ENCODE results near the gene CAP2.

GRCh38 chr6:17589406-17590096, 196.2 kb downstream of the CAP2 start:
- TF ChIP-seq EZH2 (IDR thresholded peaks at IDR 0.05; ENCODE audit: low read depth, unreplicated experiment) (no peak), CTCF (conservative IDR thresholded peaks at IDR 0.05; ENCODE audit: low read depth in 2 of 2) (no peak), REST (IDR thresholded peaks at IDR 0.05; ENCODE audit: unreplicated experiment) (no peak), EZH2phosphoT487 (IDR thresholded peaks at IDR 0.05; ENCODE audit: unreplicated experiment) (no peak), CREB1 (CRISPR knock-in tag; IDR thresholded peaks at IDR 0.05; ENCODE audit: low read depth) (no peak)

Data from GM23338 (cell line).